GM21423 (cell line): ENCODE data around the gene USP6NL.
A peak's percentile ranks its signal among the peaks of the same experiment; 100 is the strongest.
"Not testable (repeated sequence)": the region's sequence is repeated elsewhere in the genome, so short reads cannot be mapped to it uniquely, and the experiment has no call there.

Experiments used
- ATAC-seq: cut with Tn5 transposase; IDR thresholded peaks from one replicate; pipeline ENCODE4 v1.9.1; 2021; ENCODE audit warnings: mild to moderate bottlenecking, moderate library complexity; ENCODE audit not compliant: unreplicated experiment

USP6NL gene

DNA sequence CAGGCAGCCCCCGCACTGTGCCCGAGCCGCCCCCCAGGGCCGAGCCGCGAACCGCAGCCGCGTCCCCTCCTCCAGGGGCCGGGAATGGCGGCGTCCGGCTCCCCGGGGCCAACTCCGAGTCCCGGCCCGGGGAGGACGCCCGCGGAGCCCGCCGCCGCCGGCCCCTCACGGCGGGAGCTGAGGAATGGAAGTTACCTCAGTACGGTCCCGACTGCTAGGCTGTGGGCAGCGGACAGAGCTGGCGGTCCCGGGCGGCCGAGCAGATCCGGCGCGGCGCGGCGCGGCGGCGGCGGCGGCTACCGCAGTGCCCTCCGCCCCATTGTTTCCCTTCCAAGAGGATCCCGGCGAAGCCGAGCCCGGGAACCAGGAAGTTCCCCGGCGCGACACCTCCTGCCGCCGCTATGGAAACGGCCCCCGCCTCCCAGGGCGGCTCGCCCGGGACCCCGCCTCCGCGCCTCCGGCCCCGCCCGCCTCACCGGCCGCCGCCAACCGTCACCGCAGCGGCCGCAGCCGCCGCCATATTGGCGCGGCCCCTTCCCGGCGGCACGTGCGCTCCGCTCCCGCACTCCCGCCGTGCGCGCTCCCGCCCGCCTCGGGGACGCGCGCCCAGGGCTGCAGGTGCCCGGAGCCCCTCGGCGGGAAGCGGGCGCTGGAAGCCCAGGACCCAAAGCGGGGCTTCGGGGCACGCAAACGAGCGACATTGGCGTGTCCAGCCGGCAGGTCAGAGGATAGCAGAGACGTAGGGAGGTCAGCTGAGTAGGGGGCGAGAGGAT, at the start of gene USP6NL:
TSS of gene USP6NL (minus strand) at position 403 of the 773 bp plus-strand sequence. CDS start 14,016 bp downstream, outside the sequence.
- peak; percentile 50 for ATAC-seq

DNA sequence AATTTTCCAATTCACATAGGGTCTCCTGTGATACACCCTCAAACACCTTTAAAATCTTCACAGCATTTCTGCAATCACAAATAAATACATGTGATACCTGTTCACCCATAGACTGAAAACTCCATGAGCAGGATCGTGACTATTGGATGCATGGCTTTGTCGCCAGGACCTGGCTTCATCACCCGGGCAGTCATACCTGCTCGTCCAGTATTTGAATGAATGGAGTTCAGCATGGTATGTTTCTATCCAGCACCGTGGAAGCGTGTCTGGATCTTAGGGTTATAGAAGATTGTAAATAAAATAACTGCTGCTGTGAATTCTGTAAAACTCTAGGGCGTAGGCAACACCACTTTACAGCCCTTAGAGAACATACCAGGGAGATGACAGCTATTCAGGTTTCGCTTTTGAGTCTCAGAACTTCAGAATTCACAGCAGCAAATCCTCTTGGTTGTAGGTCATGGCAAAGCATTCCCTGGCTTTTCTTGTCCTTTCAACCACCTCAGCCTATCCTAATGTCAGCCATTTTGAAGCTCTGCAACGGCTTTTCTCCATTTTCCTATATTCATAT, 47.4 kb upstream of the USP6NL start:
- no peak for ATAC-seq

DNA sequence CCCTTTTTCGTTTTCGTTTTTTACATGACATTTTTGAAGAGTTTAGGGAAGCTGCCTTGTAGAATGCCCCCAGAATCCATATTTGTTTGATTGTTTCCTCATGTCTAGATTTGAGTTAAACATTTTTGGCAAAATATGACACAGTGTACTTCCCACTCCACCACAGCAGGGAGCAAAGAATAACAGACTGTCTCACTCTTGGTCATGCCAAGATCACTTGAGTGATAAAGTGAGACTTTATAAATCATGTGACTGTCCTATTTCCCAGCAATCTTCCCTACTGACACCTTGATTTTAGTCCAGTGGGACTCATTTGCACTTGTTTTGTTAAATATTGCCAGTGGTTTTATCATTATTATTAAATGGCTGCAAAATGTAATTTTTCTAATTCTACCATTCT, 44.4 kb upstream of the USP6NL start:
- ATAC-seq = no peak

DNA sequence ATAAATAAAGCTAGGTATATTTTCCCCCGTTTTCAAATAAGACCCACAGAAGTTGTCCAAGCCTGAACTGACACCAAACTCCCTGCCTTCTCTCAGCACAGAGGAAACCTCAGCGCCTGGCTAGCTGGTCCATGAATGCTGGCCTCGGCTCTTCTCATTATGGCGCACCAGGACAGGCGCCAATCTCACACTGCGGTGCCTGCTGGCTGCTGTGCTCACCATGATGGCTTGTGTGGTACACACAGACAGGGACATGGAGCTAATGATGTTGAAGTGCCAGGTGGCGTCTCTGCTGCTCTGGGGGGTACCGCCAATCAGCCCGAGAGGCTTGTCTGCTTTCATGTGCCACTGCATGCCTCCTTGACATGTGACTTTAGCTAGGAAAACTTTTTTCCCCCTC, 43.2 kb upstream of the USP6NL start:
- ATAC-seq = no peak

DNA sequence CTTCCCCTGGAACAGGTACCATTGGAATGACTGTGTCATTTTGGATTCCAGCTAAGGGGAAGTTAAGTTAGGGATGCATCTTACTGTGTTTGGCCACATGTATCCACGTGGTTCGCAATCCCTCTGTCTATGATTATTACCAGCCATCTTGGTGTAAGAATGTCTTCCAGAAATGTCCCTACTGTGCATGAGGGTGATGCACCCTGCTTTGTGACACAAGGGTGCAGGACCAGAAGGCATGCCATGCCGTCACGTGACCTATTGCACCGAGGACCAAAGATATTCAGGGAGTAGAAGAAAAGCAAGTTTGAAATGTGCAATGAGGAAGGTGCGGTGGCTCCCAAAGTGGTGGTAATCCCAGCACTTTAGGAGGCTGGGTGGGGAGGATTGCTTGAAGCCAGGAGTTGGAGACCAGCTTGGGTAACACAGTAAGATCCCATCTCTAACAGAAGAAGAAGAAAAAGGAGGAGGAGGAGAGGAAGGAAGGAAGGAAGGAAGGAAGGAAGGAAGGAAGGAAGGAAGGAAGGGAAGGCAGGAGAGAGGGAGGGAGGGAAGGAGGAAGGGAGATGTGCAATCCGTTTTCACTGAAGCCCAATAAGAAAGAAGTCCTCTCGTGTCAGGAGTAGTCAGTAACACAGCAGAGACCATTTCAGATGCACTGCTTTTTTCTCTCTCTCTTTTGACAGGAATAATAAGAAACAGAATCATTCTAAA, 42.5 kb upstream of the USP6NL start:
- ATAC-seq = no peak

DNA sequence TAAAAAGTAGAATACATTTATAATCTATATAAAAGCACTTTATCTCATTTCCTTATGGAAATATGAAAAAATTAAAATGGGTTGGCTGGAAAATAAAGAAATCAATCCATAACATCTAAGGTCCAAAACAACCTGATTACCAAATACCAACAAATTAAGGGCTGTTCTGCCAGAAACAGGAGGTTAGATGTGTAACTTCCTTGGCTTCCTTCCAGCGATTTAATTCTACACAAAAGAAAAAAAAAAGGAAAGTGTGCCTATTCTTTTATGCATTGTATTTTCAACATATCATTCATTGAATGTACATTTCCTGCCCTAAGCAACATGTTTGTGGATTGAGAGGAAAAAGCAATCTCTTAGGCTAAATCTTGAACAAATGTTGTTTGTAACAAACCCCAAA, 36.2 kb upstream of the USP6NL start:
- no peak for ATAC-seq

DNA sequence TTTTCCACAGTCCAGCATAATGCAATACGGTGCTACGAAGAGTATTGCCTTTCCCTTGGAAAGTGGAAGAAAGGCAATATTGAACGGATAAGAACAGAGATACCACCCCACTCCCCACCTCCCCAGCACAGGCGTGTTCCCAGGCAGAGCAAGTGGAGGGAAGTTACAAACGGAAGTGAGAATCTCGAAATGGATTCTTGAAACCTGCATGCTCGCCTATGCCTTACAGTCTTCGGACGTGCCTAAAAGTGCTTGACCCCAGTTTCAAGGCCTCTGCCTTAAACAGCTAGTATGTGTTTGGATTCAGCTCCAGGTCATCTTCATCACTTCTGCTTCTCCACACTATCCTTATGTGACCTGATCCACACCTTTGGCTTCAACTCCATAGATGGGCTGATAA, 35.0 kb upstream of the USP6NL start:
- no peak for ATAC-seq

DNA sequence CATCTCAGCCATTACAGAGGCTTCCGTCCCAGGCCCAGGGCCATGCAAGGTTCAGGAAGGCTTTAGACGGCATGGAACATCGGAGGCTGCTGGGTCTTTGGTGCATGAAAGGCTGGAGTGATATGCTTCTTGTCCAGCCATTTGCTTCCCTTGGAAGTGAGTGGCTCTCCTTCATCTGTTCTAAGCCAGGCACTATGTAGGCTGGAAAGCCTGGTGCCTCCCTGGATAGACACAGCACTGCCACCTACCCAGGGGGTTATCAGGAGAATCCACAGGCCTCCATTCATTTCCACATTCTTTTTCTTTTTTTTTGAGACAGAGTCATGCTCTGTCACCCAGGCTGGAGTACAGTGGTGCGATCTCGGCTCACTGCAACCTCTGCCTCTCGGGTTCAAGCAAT, 31.6 kb upstream of the USP6NL start:
- ATAC-seq = no peak

DNA sequence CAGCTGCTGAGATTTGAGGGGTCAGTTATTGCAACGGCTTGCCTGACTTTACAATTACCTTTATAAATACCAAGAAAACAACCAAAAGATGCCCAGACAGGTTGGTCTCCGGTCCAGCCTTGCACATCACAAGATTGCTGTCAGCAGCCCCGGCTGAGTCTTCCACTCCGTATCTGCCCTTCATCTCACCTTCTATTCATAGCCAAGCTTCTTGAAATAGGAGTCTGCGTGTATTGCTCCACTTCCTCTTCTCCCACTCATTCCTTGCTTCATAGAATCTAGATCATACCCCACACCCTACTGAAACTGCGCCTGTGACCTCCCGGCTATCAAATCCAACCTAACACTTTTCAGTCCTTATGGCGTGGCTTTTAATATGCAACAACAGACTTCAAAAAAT, 31.1 kb upstream of the USP6NL start:
- no peak for ATAC-seq

DNA sequence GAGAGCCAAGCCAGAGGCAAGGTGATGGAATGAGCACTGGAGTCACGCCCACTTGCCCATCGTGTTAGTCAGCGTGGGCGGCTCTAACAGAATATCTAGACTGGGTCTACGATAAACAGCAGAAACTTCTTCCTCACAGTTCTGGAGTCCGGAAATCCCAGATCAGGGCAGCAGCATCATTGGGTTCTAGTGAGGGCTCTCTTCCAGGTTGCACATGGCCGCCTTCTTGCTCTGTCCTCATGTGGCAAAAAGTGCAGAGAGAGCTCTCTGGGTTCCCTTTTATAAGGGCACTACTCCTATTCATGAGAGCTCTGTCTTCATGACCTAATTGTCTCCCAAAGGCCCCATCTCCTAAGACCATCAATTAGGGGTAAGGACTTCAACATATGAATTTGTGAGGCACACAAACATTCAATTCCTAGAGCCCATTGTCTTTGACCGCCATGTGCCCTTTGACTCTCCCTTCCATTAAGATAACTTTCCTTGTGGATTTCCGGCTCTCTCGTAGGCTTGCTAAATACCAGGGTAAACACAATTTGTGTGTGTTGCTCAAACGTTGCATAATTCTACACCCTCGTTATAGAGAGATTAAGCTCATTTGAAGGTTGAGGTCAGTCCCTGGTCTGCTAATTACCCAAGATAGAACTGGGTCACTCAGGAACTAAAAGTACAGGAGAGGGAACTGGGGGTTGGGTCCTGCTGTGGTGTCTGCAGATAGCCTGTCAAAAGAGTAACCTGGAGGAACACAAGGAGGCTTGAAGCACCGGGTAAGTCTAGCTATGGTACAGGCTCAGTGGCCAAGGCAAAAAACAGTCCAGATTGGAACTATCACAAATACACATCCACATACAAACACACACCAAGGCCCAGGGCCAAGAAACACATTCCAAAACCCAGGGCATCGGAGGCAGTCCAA, 28.7 kb upstream of the USP6NL start:
- ATAC-seq = no peak

DNA sequence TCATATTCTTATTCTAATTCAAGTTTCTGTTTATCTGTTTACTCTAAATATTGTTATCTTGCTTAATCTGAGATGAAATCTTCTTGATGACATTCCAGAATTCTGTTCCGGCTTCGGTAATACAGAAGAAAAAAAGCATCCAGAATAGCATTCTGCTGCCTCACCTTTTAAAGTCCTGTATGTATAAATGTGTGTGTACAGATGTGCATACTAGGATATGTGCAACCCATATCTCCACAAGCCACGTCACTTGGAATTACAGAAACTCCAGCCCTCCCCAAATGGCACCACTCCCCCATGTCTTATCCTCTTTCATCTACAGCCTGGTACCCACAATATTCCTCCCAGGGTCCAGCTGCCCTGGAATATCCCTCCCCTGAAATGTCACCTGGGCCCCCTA, 27.9 kb upstream of the USP6NL start:
- no peak for ATAC-seq

DNA sequence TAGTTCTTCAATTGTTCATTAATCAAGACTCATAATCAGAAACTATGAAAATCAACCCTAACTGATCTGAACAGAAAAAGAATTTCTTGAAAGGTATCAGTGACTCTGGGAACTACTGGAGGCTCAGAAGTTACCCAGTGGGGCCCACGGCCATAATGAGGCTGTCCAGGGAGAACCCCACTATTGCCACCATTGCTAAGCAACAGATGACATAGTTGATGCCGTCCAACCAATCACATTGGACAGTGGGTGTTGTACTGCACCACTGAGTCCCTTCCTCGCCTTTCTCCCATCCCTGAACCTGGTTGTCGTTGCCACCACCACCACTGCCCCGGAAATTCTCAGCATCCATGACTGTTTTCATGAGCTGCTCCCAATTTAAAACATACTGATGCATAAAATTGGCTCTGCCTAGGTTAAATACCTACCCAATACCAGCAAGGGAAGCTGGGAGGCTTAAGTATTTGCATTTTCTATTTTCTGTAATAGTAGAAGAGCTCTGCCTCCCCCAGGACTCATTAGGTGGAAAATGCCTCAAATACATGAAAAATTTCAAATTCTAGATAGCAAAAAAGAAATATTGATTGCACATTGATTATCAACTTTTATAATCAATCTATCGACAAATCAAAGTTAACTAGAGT, 26.7 kb upstream of the USP6NL start:
- ATAC-seq = no peak

DNA sequence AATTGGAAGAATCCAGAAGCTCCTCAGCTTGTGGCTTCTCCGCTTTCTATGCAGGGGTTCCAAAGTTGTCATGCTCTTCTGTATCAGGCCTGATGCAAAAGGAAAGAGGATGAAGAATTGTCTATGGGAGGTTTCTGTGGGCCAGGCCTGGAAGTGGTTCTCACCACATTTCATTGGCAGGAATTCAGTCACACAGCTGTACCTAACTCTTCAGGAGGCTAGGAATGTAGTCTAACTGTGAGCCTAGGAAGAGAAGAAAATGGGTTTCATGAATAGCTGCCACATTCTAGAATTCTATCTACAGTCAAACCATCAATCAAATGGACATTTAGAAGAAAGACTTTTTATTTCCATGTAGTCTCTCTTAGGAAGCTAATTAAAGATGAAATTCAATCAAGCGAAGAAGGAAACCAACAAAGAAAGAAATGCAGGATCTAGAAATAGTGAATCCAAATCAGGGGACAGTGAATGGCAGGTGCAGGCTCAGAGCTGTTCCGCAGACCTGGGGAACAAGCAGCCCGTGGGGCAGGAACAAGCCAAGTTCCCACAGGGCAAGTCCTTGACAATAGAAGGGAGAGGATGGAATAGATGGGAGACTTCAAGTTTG, 25.4 kb upstream of the USP6NL start:
- ATAC-seq = no peak

DNA sequence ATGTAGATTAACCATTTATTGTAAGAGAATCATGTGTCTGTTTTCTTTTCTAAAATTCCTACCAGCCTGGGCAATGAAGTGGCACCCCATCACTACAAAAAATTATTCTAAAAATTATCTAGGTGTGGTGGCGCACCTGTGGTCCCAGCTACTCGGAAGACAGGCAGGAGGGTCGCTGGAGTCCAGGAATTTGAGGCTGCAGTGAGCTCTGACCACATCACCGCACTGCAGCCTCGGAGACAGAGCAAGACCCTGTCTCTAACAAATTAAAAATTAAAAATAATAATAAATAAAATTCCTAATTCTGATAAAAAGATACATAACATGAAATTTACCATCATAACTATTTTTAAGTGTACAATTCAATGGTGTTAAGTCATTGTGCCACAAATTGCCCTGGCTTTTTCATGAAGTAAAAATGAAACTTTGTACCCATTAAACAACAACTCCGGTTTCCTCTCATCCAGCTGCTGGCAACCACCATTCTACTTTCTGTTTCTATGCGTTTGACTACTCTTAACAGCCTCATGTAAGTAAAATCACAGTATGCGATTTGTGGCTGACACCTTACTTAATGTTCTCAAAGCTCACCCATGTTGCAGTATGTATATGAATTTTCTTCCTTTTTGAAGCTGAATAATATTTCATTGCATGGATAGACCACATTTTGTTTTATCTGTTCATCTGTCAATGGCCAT, 20.6 kb upstream of the USP6NL start:
- ATAC-seq = peak; percentile 98

DNA sequence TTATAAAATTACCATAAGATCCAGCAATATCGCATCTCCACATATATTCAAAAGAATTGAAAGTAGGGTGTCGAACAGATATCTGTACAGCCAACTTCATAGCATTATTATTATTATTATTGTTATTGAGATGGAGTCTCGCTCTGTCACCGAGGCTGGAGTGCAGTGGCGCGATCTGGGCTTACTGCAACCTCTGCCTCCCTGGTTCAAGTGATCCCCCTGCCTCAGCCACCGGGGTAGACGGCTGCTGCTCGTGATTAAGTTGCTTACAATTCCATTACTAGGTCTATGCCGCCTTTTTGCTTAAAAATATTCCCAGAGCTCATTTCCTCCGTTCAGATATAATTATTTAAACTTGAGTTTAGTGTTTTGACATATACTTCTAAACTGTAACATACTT, 19.8 kb upstream of the USP6NL start:
- no peak for ATAC-seq

DNA sequence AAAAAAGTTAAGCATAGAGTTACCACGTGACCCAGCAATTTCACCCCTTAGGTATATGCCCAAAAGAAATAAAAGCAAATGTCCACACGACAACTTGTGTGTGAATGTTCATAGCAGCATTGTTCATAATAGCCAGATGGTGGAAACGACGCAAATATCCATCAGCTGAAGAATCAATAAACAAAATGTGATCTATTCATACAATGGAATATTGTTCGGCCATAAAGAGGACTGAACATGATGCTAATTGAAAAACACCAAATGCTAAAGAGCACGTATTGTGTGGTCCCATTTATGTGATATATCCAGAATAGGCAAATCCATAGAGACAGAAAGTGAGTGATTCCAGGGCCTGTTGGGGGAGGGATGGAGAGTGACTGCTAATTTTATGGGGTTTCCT, 18.3 kb upstream of the USP6NL start:
- no peak for ATAC-seq

DNA sequence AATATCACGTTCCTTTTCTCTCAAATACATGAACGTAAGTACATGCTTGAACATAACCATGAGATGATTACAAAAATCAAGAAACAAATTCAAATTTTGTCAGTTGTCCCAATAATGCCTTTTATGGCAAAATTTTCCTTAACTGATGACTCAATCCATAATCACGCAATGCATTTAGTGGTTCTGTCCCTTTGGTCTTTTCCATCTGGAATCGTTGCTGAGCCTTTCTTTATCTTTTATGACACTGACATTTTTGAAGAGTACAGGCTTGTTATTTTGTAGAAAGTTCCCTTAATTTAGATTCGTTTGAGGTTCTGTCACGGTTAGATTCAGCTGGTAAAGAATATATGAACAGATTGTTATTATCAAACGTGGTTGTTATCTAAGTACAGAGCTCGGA, 16.5 kb upstream of the USP6NL start:
- not testable (repeated sequence) for ATAC-seq

DNA sequence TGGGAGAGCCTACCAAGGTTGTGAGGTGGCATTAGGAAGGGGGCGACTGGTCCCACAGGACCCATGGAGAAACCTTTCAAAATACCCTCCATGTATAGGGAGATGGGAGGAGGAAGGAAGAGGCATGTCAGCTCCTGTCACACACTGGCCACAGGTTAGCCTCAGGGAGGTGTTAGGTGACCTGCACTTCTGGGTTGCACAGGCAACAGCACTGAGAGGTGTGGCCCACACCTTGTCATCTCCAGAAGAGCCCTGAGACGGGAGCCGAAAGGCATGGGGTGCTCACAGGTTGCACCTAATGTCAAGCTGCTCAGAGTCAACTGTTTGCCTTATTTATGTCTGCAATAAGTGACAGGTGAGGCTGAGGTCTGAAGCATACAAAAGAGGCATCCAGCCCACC, 14.6 kb upstream of the USP6NL start:
- no peak for ATAC-seq

DNA sequence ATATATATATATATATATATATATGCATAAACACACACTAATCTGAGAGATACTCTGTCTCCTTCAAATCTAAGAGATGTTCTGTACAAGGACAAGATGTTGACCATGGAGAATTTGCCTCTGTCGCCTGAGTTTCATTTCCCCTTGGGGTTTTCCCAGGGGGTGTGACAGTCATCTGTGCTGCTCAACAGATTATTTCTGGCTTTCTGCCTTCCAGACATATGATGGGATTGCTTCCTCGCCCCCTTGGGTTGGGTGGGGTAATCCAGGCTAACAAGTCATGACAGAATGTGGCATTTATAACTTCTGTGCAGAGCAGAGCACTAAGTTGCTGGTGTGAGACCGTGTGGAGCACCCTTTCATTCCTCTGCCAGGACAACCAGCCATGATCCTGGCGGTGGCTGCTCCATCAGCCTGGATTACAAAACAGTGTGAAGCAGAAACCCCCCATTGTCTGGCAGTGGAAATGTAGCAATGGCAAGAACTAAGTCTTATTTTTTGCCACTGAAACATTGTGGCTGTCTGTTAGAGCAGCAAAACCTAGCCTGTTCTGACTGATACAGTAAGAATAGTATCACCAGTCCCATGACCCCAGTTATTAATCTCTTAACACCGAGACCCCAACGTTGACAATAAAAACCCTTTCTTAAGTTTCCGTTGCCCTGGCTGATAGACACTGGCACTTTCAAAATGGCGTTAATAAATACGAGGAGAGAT, 13.7 kb upstream of the USP6NL start:
- ATAC-seq = peak; percentile 86
